C4-2B (cell line): ENCODE measurements around the gene ANXA11.

ENCODE experiments used
- H3K27ac ChIP-seq: fragments of 450-650 bp; 2 replicates; pipeline ENCODE4 v1.5.1; 2017
- ZFX ChIP-seq: fragments of 450-650 bp; IDR thresholded peaks from 2 replicates; pipeline ENCODE4 v1.6.1; 2017
- TF ChIP-seq, protein P1 (sequence below): fragments of 450-650 bp; conservative IDR thresholded peaks from 2 replicates; pipeline ENCODE4 v1.5.1; 2017; ENCODE audit warnings: mild to moderate bottlenecking

The ANXA11 gene

DNA sequence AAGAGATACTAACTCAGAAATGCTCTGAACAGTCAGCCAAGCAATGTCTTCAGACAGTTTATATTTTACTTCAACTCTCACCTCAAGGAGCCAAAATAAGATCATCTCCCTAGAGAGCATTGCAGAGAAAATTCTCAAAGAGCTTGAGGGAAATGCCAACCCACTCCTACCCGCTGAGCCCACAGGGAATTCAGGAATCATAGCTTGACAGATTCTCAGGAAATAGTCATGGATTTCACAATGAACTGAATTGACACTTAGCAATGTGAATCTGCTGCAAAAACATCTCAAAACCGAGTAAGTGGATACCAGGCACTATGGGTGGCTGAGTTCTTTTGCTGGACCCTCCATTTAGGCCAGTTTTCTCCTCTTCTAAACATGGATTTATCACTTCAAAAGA is 82.6 kb downstream of the ANXA11 start:
- no peak overlapping the region for H3K27ac ChIP-seq
- TF ChIP-seq, protein P1, sequence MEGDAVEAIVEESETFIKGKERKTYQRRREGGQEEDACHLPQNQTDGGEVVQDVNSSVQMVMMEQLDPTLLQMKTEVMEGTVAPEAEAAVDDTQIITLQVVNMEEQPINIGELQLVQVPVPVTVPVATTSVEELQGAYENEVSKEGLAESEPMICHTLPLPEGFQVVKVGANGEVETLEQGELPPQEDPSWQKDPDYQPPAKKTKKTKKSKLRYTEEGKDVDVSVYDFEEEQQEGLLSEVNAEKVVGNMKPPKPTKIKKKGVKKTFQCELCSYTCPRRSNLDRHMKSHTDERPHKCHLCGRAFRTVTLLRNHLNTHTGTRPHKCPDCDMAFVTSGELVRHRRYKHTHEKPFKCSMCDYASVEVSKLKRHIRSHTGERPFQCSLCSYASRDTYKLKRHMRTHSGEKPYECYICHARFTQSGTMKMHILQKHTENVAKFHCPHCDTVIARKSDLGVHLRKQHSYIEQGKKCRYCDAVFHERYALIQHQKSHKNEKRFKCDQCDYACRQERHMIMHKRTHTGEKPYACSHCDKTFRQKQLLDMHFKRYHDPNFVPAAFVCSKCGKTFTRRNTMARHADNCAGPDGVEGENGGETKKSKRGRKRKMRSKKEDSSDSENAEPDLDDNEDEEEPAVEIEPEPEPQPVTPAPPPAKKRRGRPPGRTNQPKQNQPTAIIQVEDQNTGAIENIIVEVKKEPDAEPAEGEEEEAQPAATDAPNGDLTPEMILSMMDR, result no peak
- TF ChIP-seq ZFX, result no peak

DNA sequence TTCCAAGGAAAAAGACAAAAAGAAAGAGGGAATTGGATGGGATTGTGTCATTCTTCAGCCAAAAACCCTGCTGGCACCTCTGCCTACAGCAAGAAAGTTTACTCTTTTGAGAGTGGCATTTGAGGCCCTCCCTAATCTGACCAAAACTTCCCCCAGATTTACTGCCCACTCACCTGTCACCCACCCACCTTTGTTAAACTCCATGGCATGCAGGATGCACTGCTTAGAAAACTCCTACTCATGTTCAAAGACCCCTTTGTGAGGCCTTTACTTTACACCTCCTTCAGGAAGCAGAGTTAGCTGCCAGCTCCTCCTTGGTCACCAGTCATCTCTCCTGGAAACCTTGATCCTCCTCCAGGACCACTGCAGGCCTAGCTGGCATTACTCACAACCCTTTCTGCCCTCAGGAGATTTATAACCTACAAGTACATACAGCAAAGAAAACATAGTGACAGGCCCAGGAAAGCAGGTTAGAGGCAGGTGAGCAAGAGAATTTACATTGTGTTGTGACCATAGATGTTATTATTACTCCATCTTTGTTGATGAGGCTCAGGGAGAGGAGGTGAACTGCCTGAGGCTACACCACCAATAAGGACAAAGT is 83.1 kb downstream of the ANXA11 start:
- no peak overlapping the region for H3K27ac ChIP-seq
- TF ChIP-seq, protein P1, result no peak
- no peak for TF ChIP-seq ZFX

DNA sequence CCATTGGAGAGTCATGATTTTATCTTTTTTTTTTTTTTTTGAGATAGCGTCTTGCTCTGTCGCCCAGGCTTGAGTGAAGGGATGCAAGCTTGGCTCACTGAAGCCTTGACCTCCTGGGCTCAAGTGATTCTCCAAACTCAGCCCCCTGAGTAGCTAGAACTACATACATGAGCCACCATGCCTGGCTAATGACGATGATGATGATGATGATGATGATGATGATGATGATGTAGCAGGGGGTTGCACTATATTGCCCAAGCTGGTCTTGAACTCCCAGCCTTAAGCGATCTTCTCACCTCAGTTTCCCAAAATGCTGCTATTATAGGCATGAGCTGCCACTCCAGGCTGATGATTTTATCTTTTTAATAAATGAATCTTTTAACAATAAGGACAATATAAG is 86.7 kb downstream of the ANXA11 start:
- TF ChIP-seq, protein P1, result no peak
- no peak for TF ChIP-seq ZFX
- no peak overlapping the region for H3K27ac ChIP-seq

DNA sequence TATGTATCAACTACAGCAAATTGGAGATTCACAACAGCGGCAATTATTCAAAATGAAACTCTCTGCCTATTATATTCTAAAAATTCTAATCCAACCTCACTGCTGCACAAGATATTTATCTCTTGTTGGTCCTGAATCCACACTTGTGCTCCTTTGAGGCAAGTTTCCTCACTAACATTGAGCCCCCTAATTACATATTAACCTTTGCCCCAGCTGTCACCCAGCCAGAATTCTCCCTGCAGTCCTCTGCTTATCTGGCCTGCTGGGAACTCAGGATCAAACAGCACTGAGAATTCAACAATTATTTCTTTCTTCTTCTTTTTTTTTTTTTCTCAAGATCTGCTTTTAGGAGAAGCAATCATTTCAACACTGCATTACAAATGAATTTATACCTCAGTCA is 94.4 kb downstream of the ANXA11 start:
- no peak overlapping the region for H3K27ac ChIP-seq
- TF ChIP-seq, protein P1, result no peak
- no peak for TF ChIP-seq ZFX

DNA sequence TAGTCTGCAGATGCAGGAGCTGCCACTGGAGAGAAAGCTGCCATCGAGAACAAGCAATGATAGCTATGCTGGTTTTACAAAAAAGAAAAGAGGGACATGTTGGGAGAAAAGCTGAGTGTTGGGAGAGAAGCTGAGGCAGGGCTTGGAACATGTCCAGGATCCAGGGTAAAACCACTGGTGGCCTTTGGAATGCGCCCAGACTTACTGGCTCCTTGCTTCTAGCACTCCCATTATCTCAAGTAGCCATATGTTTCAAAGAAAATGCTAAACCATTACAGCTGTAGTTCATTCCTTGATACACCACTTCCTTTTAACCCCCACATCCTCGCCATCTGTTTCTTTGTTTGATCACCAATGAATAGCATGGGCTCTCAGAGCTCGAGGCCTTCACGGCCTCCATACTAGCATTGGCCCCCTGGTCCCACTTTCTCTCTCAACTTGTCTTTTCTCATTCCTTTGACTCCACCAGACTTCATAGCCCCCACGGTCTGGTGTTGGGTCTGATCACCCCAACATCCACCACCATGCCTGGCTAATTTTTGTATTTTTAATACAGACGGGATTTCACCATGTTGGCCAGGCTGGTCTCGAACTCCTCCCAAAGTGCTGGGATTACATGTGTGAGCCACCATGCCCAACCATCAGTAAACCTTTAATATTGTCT is 96.6 kb downstream of the ANXA11 start:
- no peak overlapping the region for H3K27ac ChIP-seq
- no peak for TF ChIP-seq ZFX
- TF ChIP-seq, protein P1, result no peak

DNA sequence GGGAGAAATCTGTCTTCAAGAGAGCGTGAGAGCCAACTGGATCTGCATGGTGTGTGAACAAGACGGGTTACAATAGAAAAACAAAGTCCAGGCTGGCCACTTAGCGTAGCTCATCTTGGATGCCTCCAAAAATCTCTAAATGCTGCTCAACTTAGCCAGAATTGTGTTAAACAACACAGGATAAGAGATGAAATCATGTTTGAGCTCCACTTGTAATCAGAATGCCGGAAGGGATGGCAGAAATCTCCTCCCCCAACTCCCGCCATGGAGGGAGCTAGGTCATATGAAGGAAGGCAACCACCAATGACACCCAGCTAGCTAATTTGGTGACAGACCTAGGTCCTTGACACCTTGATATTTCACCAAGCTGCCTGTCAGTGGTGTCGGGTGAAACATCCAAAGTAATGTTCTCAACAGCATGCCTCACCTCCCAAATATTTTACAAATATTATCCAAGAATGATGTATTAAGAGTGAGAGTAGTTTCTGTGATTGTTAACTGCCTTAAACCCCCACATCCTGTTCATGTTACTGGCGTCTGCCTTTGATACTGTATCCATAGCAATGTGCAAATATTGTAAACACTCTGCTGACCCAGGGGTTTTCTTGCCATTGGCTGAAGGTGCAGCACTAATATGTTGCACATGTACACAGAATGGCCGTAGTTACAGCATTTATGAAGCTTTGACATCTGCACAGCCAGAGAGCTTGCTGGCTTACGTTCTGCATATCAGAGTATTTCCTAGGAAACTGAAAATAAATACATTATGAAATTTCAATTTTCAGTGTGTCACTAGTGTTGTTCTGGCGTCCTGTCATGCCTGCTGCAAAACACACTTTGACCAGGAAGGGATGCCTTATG is 101.0 kb downstream of the ANXA11 start:
- TF ChIP-seq, protein P1, result no peak
- no peak for TF ChIP-seq ZFX

More for the DNA sequence above, 101.0 kb downstream of the ANXA11 start:
- no peak overlapping the region for H3K27ac ChIP-seq
